H1 (cell line): ENCODE results near the gene SPDYE4. TPM values are rescaled to one million over a fixed set of nuclear protein-coding genes. Genes with fewer than 3 reads are reported as not detected.

ENCODE experiments used
- CTCF ChIA-PET: fragments of 300-600 bp; sonication (Branson Sonifier 250); formaldehyde crosslinking; loops from one replicate; lab custom pipeline; 2021; ENCODE audit not compliant: partially characterized antibody; lab: Charles Lee
- POLR2A ChIA-PET: fragments of 300-600 bp; sonication (Branson Sonifier 250); formaldehyde crosslinking; loops from one replicate; lab custom pipeline; 2021; ENCODE audit warnings: inconsistent platforms; ENCODE audit not compliant: partially characterized antibody; lab: Charles Lee
- DNase-seq, 2 experiments: peaks; one replicate each; pipeline versions ENCODE4 v3.0.0 to v3.0.0-alpha.2; 2010 to 2022; ENCODE audit warnings: low spot score in 2 of 2, low read depth in 1 of 2, mixed read lengths in 1 of 2
- FAIRE-seq: peaks from 2 replicates; lab custom pipeline; 2011; peaks lifted over from hg19 to GRCh38; lab: Jason Lieb, UNC
- H2AFZ ChIP-seq: 2 replicates; pipeline ENCODE4 v1.8.1; 2012; ENCODE audit warnings: low read length, inconsistent platforms
- H2AK5ac ChIP-seq: 2 replicates; pipeline ENCODE4 v1.6.1; 2013; ENCODE audit warnings: low read depth, low read length
- H2BK120ac ChIP-seq: replicated peaks from 2 replicates; pipeline ENCODE3; 2013; ENCODE audit warnings: low read depth, low read length, inconsistent platforms
- H2BK12ac ChIP-seq: 2 replicates; pipeline ENCODE4 v1.6.1; 2013; ENCODE audit warnings: low read depth, low read length
- H2BK15ac ChIP-seq: 2 replicates; pipeline ENCODE4 v1.6.1; 2013; ENCODE audit warnings: low read length
- H2BK20ac ChIP-seq: 2 replicates; pipeline ENCODE4 v1.6.1; 2013; ENCODE audit warnings: low read length
- H2BK5ac ChIP-seq: 2 replicates; pipeline ENCODE4 v1.6.1; 2013; ENCODE audit warnings: low read depth, low read length
- H3K14ac ChIP-seq: 2 replicates; pipeline ENCODE4 v1.6.1; 2013; ENCODE audit warnings: inconsistent platforms; ENCODE audit not compliant: insufficient read length
- H3K18ac ChIP-seq: 2 replicates; pipeline ENCODE4 v1.6.1; 2013; ENCODE audit warnings: low read length; ENCODE audit errors: extremely low read depth
- H3K23ac ChIP-seq: 2 replicates; pipeline ENCODE4 v1.6.1; 2013; ENCODE audit warnings: inconsistent platforms; ENCODE audit not compliant: insufficient read length
- H3K23me2 ChIP-seq: 2 replicates; pipeline ENCODE4 v1.6.1; 2013; ENCODE audit warnings: low read depth, low read length
- H3K27ac ChIP-seq: 2 replicates; pipeline ENCODE4 v1.6.1; 2011; ENCODE audit warnings: low read depth, low read length, inconsistent platforms
- H3K27me3 ChIP-seq, 4 experiments: replicated peaks in 1 of 4; 1 replicate in 1 of 4; 2 replicates in 3 of 4; pipeline versions ENCODE4 v1.6.1 to v1.8.1; 2011 to 2013; ENCODE audit warnings: low read length in 3 of 4, mild to moderate bottlenecking in 3 of 4, inconsistent platforms in 2 of 4, mixed read lengths in 2 of 4, moderate library complexity in 1 of 4; ENCODE audit not compliant: control insufficient read depth in 3 of 4, insufficient read depth in 3 of 4; ENCODE audit errors: extremely low read depth in 1 of 4
- H3K36me3 ChIP-seq, 4 experiments: 2 replicates each; pipeline versions ENCODE4 v1.6.1 to v1.8.1; 2011 to 2013; ENCODE audit warnings: mild to moderate bottlenecking in 4 of 4, low read length in 3 of 4, moderate library complexity in 2 of 4, control low read depth in 1 of 4, inconsistent platforms in 1 of 4; ENCODE audit not compliant: insufficient read depth in 4 of 4, control insufficient read depth in 2 of 4
- H3K4ac ChIP-seq: replicated peaks from 2 replicates; pipeline ENCODE3; 2013; ENCODE audit warnings: low read length, low read depth, mixed read lengths, inconsistent platforms; ENCODE audit not compliant: insufficient read length
- H3K4me1 ChIP-seq, 4 experiments: replicated peaks in 1 of 4; 1 replicate in 1 of 4; 2 replicates in 3 of 4; pipeline versions ENCODE4 v1.6.1 to v1.8.1; 2011 to 2013; ENCODE audit warnings: low read length in 3 of 4, inconsistent platforms in 2 of 4, mixed read lengths in 1 of 4; ENCODE audit not compliant: insufficient read depth in 4 of 4, control insufficient read depth in 3 of 4
- H3K4me2 ChIP-seq, 2 experiments: 2 replicates each; pipeline versions ENCODE4 v1.6.1 to v1.8.1; 2011 to 2013; ENCODE audit warnings: low read depth in 2 of 2, low read length in 2 of 2, control low read depth in 1 of 2, inconsistent platforms in 1 of 2, mild to moderate bottlenecking in 1 of 2; ENCODE audit not compliant: insufficient read depth in 1 of 2
- H3K4me3 ChIP-seq, 4 experiments: fragments of 200-600, 300-600 bp in 1 of 4; sonication (generic), shearing (Covaris generic), sonication (Bioruptor Twin) in 1 of 4; 2 replicates each; pipeline versions ENCODE4 v1.5.1 to v1.8.1; 2011 to 2016; ENCODE audit warnings: low read length in 4 of 4, low read depth in 3 of 4, control low read depth in 2 of 4, inconsistent platforms in 2 of 4, mild to moderate bottlenecking in 2 of 4, mixed read lengths in 1 of 4, moderate library complexity in 1 of 4; ENCODE audit not compliant: insufficient read depth in 2 of 4; ENCODE audit errors: extremely low read depth in 1 of 4
- H3K56ac ChIP-seq: replicated peaks from 2 replicates; pipeline ENCODE3; 2013; ENCODE audit warnings: low read depth, mild to moderate bottlenecking, mixed read lengths, low read length, inconsistent platforms; ENCODE audit not compliant: insufficient read length
- H3K79me1 ChIP-seq: 2 replicates; pipeline ENCODE4 v1.6.1; 2013; ENCODE audit warnings: low read depth, low read length, control low read depth
- H3K79me2 ChIP-seq, 2 experiments: 2 replicates each; pipeline versions ENCODE4 v1.6.1 to v1.8.1; 2012 to 2013; ENCODE audit warnings: low read length in 2 of 2, mild to moderate bottlenecking in 2 of 2, inconsistent platforms in 1 of 2; ENCODE audit not compliant: insufficient read depth in 2 of 2, control insufficient read depth in 1 of 2
- H3K9ac ChIP-seq, 4 experiments: replicated peaks in 1 of 4; 1 replicate in 1 of 4; 2 replicates in 3 of 4; pipeline versions ENCODE4 v1.6.1 to v1.8.1; 2011 to 2013; ENCODE audit warnings: low read depth in 3 of 4, low read length in 3 of 4, control low read depth in 2 of 4, mild to moderate bottlenecking in 2 of 4, moderate library complexity in 2 of 4, inconsistent platforms in 1 of 4; ENCODE audit errors: extremely low read depth in 1 of 4
- H3K9me3 ChIP-seq, 2 experiments: 2 replicates each; pipeline versions ENCODE4 v1.6.1 to v1.8.1; 2012 to 2013; ENCODE audit warnings: mild to moderate bottlenecking in 2 of 2, moderate library complexity in 2 of 2, control low read depth in 1 of 2, inconsistent platforms in 1 of 2, low read depth in 1 of 2, low read length in 1 of 2, mixed read lengths in 1 of 2; ENCODE audit not compliant: insufficient read depth in 2 of 2
- H4K20me1 ChIP-seq, 2 experiments: replicated peaks in 1 of 2; 2 replicates each; pipeline versions ENCODE3 to v1.8.1; 2011 to 2013; ENCODE audit warnings: inconsistent platforms in 2 of 2, low read length in 2 of 2, mild to moderate bottlenecking in 1 of 2; ENCODE audit not compliant: insufficient read depth in 2 of 2, control insufficient read depth in 1 of 2
- H4K5ac ChIP-seq: 2 replicates; pipeline ENCODE4 v1.6.1; 2013; ENCODE audit warnings: low read length, low read depth, mixed read lengths, inconsistent platforms; ENCODE audit not compliant: insufficient read length
- H4K8ac ChIP-seq: 2 replicates; pipeline ENCODE4 v1.8.0; 2013; ENCODE audit warnings: mild to moderate bottlenecking, moderate library complexity, low read length, inconsistent platforms; ENCODE audit not compliant: insufficient read depth; ENCODE audit errors: extremely low read depth
- H4K91ac ChIP-seq: replicated peaks from 2 replicates; pipeline ENCODE3; 2013; ENCODE audit warnings: low read length, mixed read lengths, inconsistent platforms; ENCODE audit not compliant: insufficient read length
- ATF2 ChIP-seq: IDR thresholded peaks from 2 replicates; pipeline ENCODE4 v1.6.1; 2012; ENCODE audit warnings: low read length, inconsistent platforms
- CBX5 ChIP-seq: fragments of 300-800, 300-1000 bp; sonication (generic); IDR thresholded peaks from 2 replicates; pipeline ENCODE4 v1.7.1; 2016; ENCODE audit warnings: antibody characterized with exemption, low read length, low read depth
- CTBP2 ChIP-seq: IDR thresholded peaks from 2 replicates; pipeline ENCODE4 v1.7.0; 2011; ENCODE audit warnings: borderline replicate concordance, mild to moderate bottlenecking, moderate library complexity, mixed read lengths, low read length; ENCODE audit not compliant: insufficient read depth, insufficient read length
- FOSL1 ChIP-seq: IDR thresholded peaks from 2 replicates; pipeline ENCODE4 v1.6.1; 2011; ENCODE audit warnings: mild to moderate bottlenecking, low read depth, low read length, moderate library complexity; ENCODE audit not compliant: insufficient read depth
- JUN ChIP-seq: IDR thresholded peaks from 2 replicates; pipeline ENCODE4 v1.6.1; 2011; ENCODE audit warnings: low read depth, mild to moderate bottlenecking, improper control_type of control experiment, low read length
- MAX ChIP-seq: IDR thresholded peaks from 2 replicates; pipeline ENCODE4 v1.6.1; 2012; ENCODE audit warnings: inconsistent platforms
- PHF8 ChIP-seq: fragments of 200-600 bp; sonication (generic); conservative IDR thresholded peaks from 2 replicates; pipeline ENCODE4 v1.7.1; 2012; ENCODE audit warnings: low read depth, mild to moderate bottlenecking, inconsistent platforms, low read length, moderate library complexity
- SIN3A ChIP-seq, 2 experiments: IDR thresholded peaks in 1 of 2; conservative IDR thresholded peaks in 1 of 2; 2 replicates each; pipeline ENCODE4 v1.6.1; 2011 to 2012; ENCODE audit warnings: low read length in 2 of 2, improper control_type of control experiment in 1 of 2, low read depth in 1 of 2, mild to moderate bottlenecking in 1 of 2
- SP1 ChIP-seq: IDR thresholded peaks from 2 replicates; pipeline ENCODE4 v1.6.1; 2011; ENCODE audit warnings: low read depth, low read length
- SRF ChIP-seq: IDR thresholded peaks from 2 replicates; pipeline ENCODE4 v1.6.1; 2011; ENCODE audit warnings: mild to moderate bottlenecking, low read depth, low read length, moderate library complexity
- WGBS, 2 experiments: shearing (Covaris generic) in 1 of 2; methylation state at CpG; one replicate each; pipeline versions ENCODE4 v1.1.6 to v1.1.7; 2013 to 2015; ENCODE audit warnings: low lambda C conversion rate in 2 of 2, mixed read lengths in 2 of 2, inconsistent platforms in 1 of 2, low coverage in 1 of 2, missing lambda C conversion rate in 1 of 2; ENCODE audit not compliant: insufficient replicate concordance in 2 of 2, insufficient coverage in 1 of 2, insufficient read length in 1 of 2; ENCODE audit errors: extremely low coverage in 1 of 2, missing lambda C conversion rate in 1 of 2; 5-methylcytosine and 5-hydroxymethylcytosine counted together
- polyA plus RNA-seq, 7 experiments: library from polyadenylated mRNA; depleted of rRNA in 3 of 7; stranded (reverse) in 5 of 7; unstranded in 2 of 7; fragments of >200 nt in 5 of 7; fragments of 200-250 nt in 2 of 7; gene quantifications; 1 replicate in 5 of 7; 2 replicates in 1 of 7; 4 replicates in 1 of 7; pipeline versions ENCODE4 v1.2.1 to v1.2.3, GENCODE V29; 2011 to 2013; ENCODE audit warnings: missing spikeins in 2 of 7, mixed read lengths in 2 of 7
- total RNA-seq: library from RNA; stranded (reverse); fragmentation: NEBNext Ultra II Directional; extraction: Animal tissue kit (Norgen Biotek cat#: 25700); gene quantifications from 2 replicates; pipeline ENCODE4 v1.2.1, GENCODE V29; 2021

SPDYE4 gene
- total and polyA plus RNA-seq, 2 of the 8 experiments (the other 6 are each of a cell fraction or from before 2014, with no cell fraction given), result not detected

GRCh38 chr17:8735336-8735939 lies 22.9 kb downstream of the SPDYE4 start:
- no peak overlapping the region for H3K4me3 ChIP-seq
- no peaks in the 10 kb centered on the region for H4K20me1 ChIP-seq
- H2BK120ac ChIP-seq, result no peak overlapping the region
- H4K91ac ChIP-seq, result no peak overlapping the region
- no peak overlapping the region for H3K18ac ChIP-seq
- no peaks in the 10 kb centered on the region for H3K79me2 ChIP-seq
- H3K27ac ChIP-seq, result no peak overlapping the region
- H3K79me1 ChIP-seq, result no peaks in the 10 kb centered on the region
- no peak overlapping the region for H3K23ac ChIP-seq
- H2AFZ ChIP-seq, result no peak overlapping the region
- ChIA-PET POLR2A (no interaction called here), CTCF (interaction anchor here (0.8 kb wide), 1 partner anchor 26 kb away, joined by 3 read pairs; no protein-coding TSS in a partner anchor)
- H2BK15ac ChIP-seq, result no peak overlapping the region
- no peak overlapping the region for H4K5ac ChIP-seq
- no peak overlapping the region for H4K8ac ChIP-seq
- H2BK20ac ChIP-seq, result no peak overlapping the region
- H3K14ac ChIP-seq, result no peak overlapping the region
- no peak overlapping the region for H2AK5ac ChIP-seq
- no peak overlapping the region for H3K4ac ChIP-seq
- H3K4me2 ChIP-seq, result no peak overlapping the region
- H2BK12ac ChIP-seq, result no peak overlapping the region; the same call in 1 of the 2 replicates
- 90% methylated on average over 22 of the region's 23 CpGs; no CpG with 5 or more reads in 1 of the 2 experiments for WGBS, 2 experiments
- no peaks in the 10 kb centered on the region for H3K27me3 ChIP-seq
- H3K9me3 ChIP-seq, result no peaks in the 10 kb centered on the region
- H3K56ac ChIP-seq, result no peak overlapping the region
- H2BK5ac ChIP-seq, result no peak overlapping the region
- FAIRE-seq (no peak), DNase-seq (no peak)
- H3K4me1 ChIP-seq, result peaks cover 0 to 4% (median under 1%) of the 10 kb centered on the region in 4 experiments; a peak in 3 of 7 replicates
- no peak overlapping the region for H3K9ac ChIP-seq
- no peaks in the 10 kb centered on the region for H3K36me3 ChIP-seq
- no peaks in the 10 kb centered on the region for H3K23me2 ChIP-seq
- TF ChIP-seq MAX (no peak), SIN3A (conservative IDR thresholded peaks at IDR 0.05 in 1 of 2, IDR thresholded peaks at IDR 0.05 in 1 of 2; ENCODE audit: low read depth in 1 of 2, low read length in 2 of 2) (no peak), CBX5 (no peak), ATF2 (no peak), JUN (no peak), FOSL1 (no peak), CTBP2 (no peak), SP1 (no peak), SRF (no peak), PHF8 (no peak)
